ENCODE measurements around the gene SIX1.

DNA sequence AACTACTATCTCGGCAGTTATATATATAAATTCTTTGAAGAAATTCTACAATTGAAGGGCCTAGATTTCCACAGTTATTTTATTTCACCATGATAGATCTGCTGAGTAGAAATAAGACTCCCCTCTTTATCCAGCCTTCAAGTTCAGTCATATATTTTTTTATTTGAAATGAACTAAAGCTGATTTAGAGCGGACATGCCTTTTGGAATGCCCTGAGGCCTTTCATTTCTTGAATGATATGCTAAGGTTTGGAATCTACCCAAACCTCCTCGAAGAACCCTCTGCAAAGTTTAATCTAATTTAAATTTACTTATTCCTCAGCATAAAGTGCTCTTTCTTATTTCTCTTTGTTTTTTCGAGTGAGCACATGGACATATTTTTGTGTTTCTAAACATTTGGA, 15.1 kb downstream of the SIX1 start:
- TF ChIP-seq, protein P1, sequence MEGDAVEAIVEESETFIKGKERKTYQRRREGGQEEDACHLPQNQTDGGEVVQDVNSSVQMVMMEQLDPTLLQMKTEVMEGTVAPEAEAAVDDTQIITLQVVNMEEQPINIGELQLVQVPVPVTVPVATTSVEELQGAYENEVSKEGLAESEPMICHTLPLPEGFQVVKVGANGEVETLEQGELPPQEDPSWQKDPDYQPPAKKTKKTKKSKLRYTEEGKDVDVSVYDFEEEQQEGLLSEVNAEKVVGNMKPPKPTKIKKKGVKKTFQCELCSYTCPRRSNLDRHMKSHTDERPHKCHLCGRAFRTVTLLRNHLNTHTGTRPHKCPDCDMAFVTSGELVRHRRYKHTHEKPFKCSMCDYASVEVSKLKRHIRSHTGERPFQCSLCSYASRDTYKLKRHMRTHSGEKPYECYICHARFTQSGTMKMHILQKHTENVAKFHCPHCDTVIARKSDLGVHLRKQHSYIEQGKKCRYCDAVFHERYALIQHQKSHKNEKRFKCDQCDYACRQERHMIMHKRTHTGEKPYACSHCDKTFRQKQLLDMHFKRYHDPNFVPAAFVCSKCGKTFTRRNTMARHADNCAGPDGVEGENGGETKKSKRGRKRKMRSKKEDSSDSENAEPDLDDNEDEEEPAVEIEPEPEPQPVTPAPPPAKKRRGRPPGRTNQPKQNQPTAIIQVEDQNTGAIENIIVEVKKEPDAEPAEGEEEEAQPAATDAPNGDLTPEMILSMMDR (IDR thresholded peaks at IDR 0.05): no peak
- TF ChIP-seq POLR2A (IDR thresholded peaks at IDR 0.05): no peak
